Adrenal gland (tissue), 5 donors: Measurements from ENCODE around the gene RNF4.

ENCODE experiments used
- CTCF ChIP-seq, 6 experiments: fragments of 450-650 bp in 4 of 6; fragments of 200-600 bp in 2 of 6; sonication (generic) in 1 of 6; IDR thresholded peaks; 1 replicate in 5 of 6; 2 replicates in 1 of 6; pipeline versions ENCODE4 v1.5.1 to v1.8.0; 2016 to 2021; ENCODE audit warnings: antibody characterized with exemption in 6 of 6, mild to moderate bottlenecking in 2 of 6, moderate library complexity in 1 of 6
- POLR2A ChIP-seq, 2 donors: fragments of 450-650 bp; IDR thresholded peaks; one replicate each; pipeline ENCODE4 v1.6.1; 2017; ENCODE audit warnings: antibody characterized with exemption in 2 of 2, mild to moderate bottlenecking in 2 of 2, moderate library complexity in 1 of 2
- donor health status: DM: no; HTN: no; CAD: no.

DNA sequence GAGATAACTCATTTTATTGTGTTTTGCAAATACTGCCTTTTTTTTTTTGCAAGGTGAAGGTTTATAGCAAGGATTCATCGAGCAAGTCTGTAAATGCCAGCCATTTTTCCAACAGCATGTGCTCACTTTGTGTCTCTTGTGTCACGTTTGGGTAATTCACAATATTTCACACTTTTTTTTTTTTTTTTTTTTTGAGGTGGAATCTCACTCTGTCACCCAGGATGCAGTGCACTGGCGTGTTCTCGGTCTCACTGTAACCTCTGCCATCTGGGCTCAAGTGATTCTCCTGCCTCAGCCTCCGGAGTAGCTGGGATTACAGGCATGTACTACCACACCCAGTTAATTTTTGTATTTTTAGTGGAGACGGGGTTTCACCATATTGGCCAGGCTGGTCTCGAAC lies 1.9 kb downstream of the RNF4 start:
- no peak for TF ChIP-seq POLR2A (IDR thresholded peaks at IDR 0.05)
- TF ChIP-seq CTCF (IDR thresholded peaks at IDR 0.05) = no peak
